BE2C (cell line): ENCODE data around the gene SRSF9.
A peak's percentile ranks its signal among the peaks of the same experiment; 100 is the strongest.

Source experiments
- DNase-seq: peaks from one replicate; pipeline ENCODE4 v3.0.0-alpha.2; 2020
- H3K27me3 ChIP-seq: fragments of 250-450 bp; sonication (Bioruptor Pico); 2 replicates; pipeline ENCODE4 v1.5.1; 2020; ENCODE audit warnings: mild to moderate bottlenecking
- H3K36me3 ChIP-seq: fragments of 250-450 bp; sonication (Bioruptor Pico); 2 replicates; pipeline ENCODE4 v1.5.1; 2020; ENCODE audit warnings: mild to moderate bottlenecking
- H3K4me1 ChIP-seq: fragments of 250-450 bp; sonication (Bioruptor Pico); 2 replicates; pipeline ENCODE4 v1.5.1; 2020
- H3K4me3 ChIP-seq: 2 replicates; pipeline ENCODE4 v1.5.1; 2011; ENCODE audit warnings: low read depth, low read length
- H3K9me3 ChIP-seq: fragments of 250-450 bp; sonication (Bioruptor Pico); 2 replicates; pipeline ENCODE4 v1.5.1; 2020
- TF ChIP-seq, protein P1 (sequence below): IDR thresholded peaks from 2 replicates; pipeline ENCODE4 v1.5.1; 2012; ENCODE audit warnings: mild to moderate bottlenecking, low read depth, low read length

Gene SRSF9

DNA sequence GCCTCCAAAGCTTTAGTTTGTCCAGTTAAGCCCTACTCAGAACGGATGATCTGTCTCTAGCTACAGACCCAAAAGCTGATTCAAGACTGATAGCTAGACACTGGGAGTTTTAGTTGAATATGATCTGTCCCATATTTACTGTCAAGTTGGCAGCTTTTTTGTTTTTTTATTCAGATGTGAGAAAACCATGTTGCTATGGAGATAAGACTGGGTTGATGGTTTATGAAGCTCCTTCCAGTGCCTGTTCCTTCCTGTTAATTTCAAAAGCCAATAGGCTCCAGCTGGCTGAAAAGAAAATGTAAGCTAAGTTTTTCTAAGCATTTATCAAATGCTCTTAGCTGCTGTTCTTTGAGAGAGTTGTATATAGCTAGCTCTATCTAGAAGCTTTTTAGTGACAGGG is 31.0 kb upstream of the SRSF9 start:
- Histone ChIP-seq H3K36me3 (peaks cover 32% of the 10 kb centered on the region), H3K4me1 (no peaks in the 10 kb centered on the region), H3K27me3 (no peaks in the 10 kb centered on the region), H3K9me3 (no peaks in the 10 kb centered on the region), H3K4me3 (no peak overlapping the region)
- DNase-seq = no peak
- TF ChIP-seq, protein P1, sequence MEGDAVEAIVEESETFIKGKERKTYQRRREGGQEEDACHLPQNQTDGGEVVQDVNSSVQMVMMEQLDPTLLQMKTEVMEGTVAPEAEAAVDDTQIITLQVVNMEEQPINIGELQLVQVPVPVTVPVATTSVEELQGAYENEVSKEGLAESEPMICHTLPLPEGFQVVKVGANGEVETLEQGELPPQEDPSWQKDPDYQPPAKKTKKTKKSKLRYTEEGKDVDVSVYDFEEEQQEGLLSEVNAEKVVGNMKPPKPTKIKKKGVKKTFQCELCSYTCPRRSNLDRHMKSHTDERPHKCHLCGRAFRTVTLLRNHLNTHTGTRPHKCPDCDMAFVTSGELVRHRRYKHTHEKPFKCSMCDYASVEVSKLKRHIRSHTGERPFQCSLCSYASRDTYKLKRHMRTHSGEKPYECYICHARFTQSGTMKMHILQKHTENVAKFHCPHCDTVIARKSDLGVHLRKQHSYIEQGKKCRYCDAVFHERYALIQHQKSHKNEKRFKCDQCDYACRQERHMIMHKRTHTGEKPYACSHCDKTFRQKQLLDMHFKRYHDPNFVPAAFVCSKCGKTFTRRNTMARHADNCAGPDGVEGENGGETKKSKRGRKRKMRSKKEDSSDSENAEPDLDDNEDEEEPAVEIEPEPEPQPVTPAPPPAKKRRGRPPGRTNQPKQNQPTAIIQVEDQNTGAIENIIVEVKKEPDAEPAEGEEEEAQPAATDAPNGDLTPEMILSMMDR = no peak

DNA sequence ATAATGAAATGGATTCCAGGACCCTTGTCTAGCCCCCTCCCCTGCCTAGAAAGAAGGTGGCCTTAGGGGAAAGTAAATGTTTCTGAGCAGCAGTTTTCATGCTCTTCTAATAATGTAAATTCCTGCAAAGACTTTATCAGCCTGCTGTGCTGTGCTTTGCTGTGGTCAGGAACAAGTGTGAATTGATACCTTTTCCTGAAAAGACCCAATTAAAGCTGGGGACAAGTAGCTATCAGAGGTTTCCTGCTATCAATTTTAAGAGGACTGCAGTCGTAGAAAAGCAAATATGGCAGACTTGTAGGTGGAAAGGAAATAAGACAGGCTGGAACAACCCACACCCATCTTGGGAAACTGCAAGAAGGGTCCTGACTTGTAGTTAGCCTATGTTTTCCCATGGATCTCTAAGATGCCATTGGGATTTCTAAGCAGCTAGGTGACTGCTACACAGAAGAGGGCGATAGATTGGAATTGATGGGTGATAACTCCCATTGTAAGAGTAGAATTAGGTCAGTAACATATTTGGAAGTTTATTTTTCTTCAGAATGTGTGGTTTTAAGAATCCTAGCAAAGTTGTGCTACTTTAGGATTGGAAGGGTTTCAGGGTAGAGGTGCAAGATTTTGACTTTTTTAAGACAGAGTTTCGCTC is 29.4 kb upstream of the SRSF9 start:
- no peak for DNase-seq
- Histone ChIP-seq H3K9me3 (no peaks in the 10 kb centered on the region), H3K4me1 (no peaks in the 10 kb centered on the region), H3K4me3 (no peak overlapping the region), H3K27me3 (no peaks in the 10 kb centered on the region), H3K36me3 (peaks cover 28% of the 10 kb centered on the region)
- TF ChIP-seq, protein P1 = no peak

DNA sequence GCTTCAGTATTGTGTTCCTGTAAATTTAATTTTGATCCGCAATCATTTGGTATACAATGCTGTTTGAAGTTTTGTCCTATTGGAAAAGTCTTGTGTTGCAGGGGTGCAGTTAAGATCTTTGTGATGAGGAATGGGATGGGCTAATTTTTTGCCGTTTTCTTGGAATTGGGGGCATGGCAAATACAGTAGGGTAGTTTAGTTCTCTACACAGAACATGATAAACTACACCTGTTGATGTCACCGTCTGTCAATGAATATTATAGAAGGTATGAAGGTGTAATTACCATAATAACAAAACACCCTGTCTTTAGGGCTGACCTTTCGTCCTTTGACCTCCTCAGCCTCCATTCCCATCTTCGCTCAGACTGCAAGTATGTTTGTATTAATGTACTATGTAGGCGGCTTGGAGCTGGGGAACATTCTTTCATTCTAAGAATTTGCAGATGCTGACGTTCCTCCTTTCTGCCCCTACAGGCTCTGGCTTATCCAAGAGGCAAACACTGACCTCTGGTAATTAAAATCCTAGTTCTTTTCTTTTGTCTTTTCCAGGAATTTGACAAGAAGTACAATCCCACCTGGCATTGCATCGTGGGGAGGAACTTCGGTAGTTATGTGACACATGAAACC is 28.1 kb upstream of the SRSF9 start:
- TF ChIP-seq, protein P1 = no peak
- Histone ChIP-seq H3K36me3 (peaks cover 20% of the 10 kb centered on the region), H3K4me3 (peak overlapping the region; percentile 93), H3K27me3 (no peaks in the 10 kb centered on the region), H3K4me1 (no peaks in the 10 kb centered on the region), H3K9me3 (no peaks in the 10 kb centered on the region)
- DNase-seq = no peak

DNA sequence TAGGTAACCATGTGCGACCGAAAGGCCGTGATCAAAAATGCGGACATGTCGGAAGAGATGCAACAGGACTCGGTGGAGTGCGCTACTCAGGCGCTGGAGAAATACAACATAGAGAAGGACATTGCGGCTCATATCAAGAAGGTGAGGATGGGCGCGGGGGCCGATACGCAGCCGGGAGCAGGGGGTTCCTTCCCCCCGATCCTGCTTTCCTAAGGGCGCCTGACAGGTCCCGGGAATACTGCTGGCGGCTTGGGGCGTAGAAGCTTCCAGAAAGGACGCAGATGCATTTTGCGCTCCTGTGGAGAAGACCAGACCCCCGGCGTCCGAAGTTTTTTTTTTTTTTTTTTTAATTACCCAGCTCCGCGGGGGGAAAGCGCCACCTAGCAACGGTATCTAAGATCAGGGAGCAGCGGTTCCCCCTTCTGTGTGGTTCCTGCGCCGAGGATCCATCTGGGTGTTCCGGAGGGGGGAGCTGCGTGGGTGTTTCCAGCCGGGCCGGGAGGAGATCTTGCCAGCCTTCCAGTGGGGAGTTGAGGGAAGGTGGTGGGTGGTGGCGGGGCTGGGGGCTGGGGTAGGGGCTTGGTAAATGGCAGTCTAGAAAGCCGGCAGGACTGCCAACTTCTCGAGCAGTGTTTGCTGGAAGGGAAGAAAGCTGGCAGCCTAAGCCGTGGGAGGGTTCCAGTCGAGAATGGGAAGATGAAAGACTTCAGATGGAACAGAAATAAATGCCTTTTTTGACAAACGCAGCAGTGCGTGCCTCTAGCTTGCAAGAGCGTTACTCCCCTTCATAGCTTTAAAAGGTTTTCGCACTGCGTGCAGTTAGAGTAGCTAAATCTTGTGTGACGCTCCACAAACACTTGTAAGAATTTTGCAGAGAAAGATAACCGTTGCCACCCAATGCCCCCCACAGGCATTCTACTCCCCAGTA is 27.1 kb upstream of the SRSF9 start:
- H3K36me3 ChIP-seq = peaks cover 20% of the 10 kb centered on the region
- TF ChIP-seq, protein P1 = no peak
- H3K27me3 ChIP-seq = no peaks in the 10 kb centered on the region
- H3K4me1 ChIP-seq = no peaks in the 10 kb centered on the region
- peak overlapping the region; percentile 93 for H3K4me3 ChIP-seq
- DNase-seq = peak; percentile 69
- no peaks in the 10 kb centered on the region for H3K9me3 ChIP-seq

DNA sequence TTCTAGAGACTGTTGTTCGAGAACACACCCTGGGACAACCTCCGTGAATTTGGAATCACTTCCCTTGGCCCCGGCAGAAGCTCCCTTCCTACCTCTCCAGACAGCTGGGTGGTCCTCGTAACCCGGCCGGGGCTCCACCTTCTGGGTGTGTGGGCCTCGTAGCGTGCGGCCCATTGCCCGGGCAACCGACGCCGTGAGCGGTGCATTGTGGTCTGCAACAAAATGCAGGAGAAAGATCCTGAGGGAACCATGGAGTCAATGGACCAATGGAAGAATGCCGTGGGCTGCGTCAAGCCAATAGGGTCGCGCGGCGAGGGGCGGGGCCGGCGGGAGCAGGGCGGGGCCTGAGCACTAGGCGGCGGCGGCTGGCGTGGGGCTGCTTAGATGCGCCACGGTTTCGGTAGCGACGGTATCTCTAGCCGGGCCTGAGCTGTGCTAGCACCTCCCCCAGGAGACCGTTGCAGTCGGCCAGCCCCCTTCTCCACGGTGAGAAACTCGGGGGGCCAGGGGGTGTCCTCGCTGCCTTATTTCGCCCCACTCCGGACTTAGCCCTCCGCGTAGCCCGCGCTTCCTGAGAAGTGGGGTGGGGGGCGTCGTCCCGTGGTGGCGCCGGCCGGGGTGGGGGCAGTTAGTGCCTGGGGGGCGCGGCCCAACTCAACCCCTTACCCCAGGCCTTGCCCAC is 26.3 kb upstream of the SRSF9 start, which contains the start of gene DYNLL1:
DYNLL1 (plus strand) TSS at position 383 of the 682 bp plus-strand sequence. CDS start 309 bp downstream, outside the sequence.
- Histone ChIP-seq H3K27me3 (no peaks in the 10 kb centered on the region), H3K36me3 (peaks cover 17% of the 10 kb centered on the region)
- TF ChIP-seq, protein P1 = no peak

More for the DNA sequence above, 26.3 kb upstream of the SRSF9 start, which contains the start of gene DYNLL1:
- Histone ChIP-seq H3K9me3 (no peaks in the 10 kb centered on the region), H3K4me3 (peak within 1 kb of the TSS; percentile 93), H3K4me1 (no peaks in the 10 kb centered on the region)
- peak; percentile 98 for DNase-seq
